Measurements from ENCODE around the gene PCDH7.

DNA sequence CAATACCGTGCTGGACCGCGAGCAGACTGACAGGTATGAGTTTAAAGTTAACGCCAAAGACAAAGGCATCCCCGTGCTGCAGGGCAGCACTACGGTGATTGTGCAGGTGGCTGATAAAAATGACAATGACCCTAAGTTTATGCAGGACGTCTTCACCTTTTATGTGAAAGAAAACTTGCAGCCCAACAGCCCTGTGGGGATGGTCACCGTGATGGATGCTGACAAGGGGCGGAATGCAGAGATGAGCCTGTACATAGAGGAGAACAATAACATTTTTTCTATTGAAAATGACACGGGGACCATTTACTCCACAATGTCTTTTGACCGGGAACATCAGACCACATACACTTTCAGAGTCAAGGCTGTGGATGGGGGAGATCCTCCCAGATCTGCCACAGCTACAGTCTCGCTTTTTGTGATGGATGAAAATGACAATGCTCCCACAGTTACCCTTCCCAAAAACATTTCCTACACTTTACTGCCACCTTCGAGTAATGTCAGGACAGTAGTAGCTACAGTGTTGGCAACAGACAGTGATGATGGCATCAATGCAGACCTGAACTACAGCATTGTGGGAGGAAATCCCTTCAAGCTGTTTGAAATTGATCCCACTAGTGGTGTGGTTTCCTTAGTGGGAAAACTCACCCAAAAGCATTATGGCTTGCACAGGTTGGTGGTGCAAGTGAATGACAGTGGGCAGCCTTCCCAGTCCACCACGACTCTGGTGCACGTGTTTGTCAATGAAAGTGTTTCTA lies 3.2 kb downstream of the PCDH7 start:
- TF ChIP-seq, protein P1, sequence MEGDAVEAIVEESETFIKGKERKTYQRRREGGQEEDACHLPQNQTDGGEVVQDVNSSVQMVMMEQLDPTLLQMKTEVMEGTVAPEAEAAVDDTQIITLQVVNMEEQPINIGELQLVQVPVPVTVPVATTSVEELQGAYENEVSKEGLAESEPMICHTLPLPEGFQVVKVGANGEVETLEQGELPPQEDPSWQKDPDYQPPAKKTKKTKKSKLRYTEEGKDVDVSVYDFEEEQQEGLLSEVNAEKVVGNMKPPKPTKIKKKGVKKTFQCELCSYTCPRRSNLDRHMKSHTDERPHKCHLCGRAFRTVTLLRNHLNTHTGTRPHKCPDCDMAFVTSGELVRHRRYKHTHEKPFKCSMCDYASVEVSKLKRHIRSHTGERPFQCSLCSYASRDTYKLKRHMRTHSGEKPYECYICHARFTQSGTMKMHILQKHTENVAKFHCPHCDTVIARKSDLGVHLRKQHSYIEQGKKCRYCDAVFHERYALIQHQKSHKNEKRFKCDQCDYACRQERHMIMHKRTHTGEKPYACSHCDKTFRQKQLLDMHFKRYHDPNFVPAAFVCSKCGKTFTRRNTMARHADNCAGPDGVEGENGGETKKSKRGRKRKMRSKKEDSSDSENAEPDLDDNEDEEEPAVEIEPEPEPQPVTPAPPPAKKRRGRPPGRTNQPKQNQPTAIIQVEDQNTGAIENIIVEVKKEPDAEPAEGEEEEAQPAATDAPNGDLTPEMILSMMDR (IDR thresholded peaks at IDR 0.05): no peak
- TF ChIP-seq POLR2AphosphoS5 (IDR thresholded peaks at IDR 0.05) (no peak), EP300 (IDR thresholded peaks at IDR 0.05) (no peak)

Measured in sigmoid colon (tissue), 4 donors.